Measurements from ENCODE around the gene NALCN. TPM values are rescaled to one million over a fixed set of nuclear protein-coding genes. Genes with fewer than 3 reads are reported as not detected.

The NALCN gene
- total and polyA plus RNA-seq, 4 donors: 20.8 to 70.7 (median 43.1) TPM

- H3K4me3 ChIP-seq (ENCODE audit: low read depth, low read length): no peak overlapping the region
- H3K9me3 ChIP-seq (ENCODE audit: control insufficient read depth, insufficient read depth, low read length): no peaks in the 10 kb centered on the region
- H3K4me1 ChIP-seq (ENCODE audit: control insufficient read depth, insufficient read depth, low read length): no peaks in the 10 kb centered on the region
- no peak overlapping the region for H3K27ac ChIP-seq (ENCODE audit: low read depth, low read length)
- no peaks in the 10 kb centered on the region for H3K27me3 ChIP-seq (ENCODE audit: control insufficient read depth, insufficient read depth, low read length)
- no peak for DNase-seq (ENCODE audit: low read depth in 4 of 6, low spot score in 6 of 6)
- no peaks in the 10 kb centered on the region for H3K36me3 ChIP-seq (ENCODE audit: control insufficient read depth, insufficient read depth, low read length)
- 83% methylated on average over 1 of the region's 3 CpGs for WGBS (ENCODE audit: insufficient coverage)
These were observed 55.8 kb downstream of the NALCN start for GRCh38 chr13:101360525-101360924.

- no peaks in the 10 kb centered on the region for H3K9me3 ChIP-seq (ENCODE audit: control insufficient read depth, insufficient read depth, low read length)
- no peaks in the 10 kb centered on the region for H3K4me1 ChIP-seq (ENCODE audit: control insufficient read depth, insufficient read depth, low read length)
- 96% methylated on average over 5 of the region's 5 CpGs for WGBS (ENCODE audit: insufficient coverage)
- H3K27ac ChIP-seq (ENCODE audit: low read depth, low read length): no peak overlapping the region
- no peaks in the 10 kb centered on the region for H3K36me3 ChIP-seq (ENCODE audit: control insufficient read depth, insufficient read depth, low read length)
- no peaks in the 10 kb centered on the region for H3K27me3 ChIP-seq (ENCODE audit: control insufficient read depth, insufficient read depth, low read length)
- H3K4me3 ChIP-seq (ENCODE audit: low read depth, low read length): no peak overlapping the region
- no peak for DNase-seq (ENCODE audit: low read depth in 4 of 6, low spot score in 6 of 6)
These were observed 61.4 kb downstream of the NALCN start for GRCh38 chr13:101354895-101355294.

- DNase-seq (ENCODE audit: low read depth in 4 of 6, low spot score in 6 of 6): no peak
- Histone ChIP-seq H3K36me3 (ENCODE audit: control insufficient read depth, insufficient read depth, low read length) (no peaks in the 10 kb centered on the region), H3K27me3 (ENCODE audit: control insufficient read depth, insufficient read depth, low read length) (no peaks in the 10 kb centered on the region), H3K9me3 (ENCODE audit: control insufficient read depth, insufficient read depth, low read length) (no peaks in the 10 kb centered on the region), H3K4me3 (ENCODE audit: low read depth, low read length) (no peak overlapping the region), H3K4me1 (ENCODE audit: control insufficient read depth, insufficient read depth, low read length) (no peaks in the 10 kb centered on the region), H3K27ac (ENCODE audit: low read depth, low read length) (no peak overlapping the region)
- WGBS (ENCODE audit: insufficient coverage): 98% methylated on average over 3 of the region's 5 CpGs
These were observed 69.2 kb downstream of the NALCN start for GRCh38 chr13:101346942-101347728.

- Histone ChIP-seq H3K4me3 (ENCODE audit: low read depth, low read length) (no peak overlapping the region), H3K27ac (ENCODE audit: low read depth, low read length) (no peak overlapping the region), H3K9me3 (ENCODE audit: control insufficient read depth, insufficient read depth, low read length) (no peaks in the 10 kb centered on the region), H3K36me3 (ENCODE audit: control insufficient read depth, insufficient read depth, low read length) (no peaks in the 10 kb centered on the region), H3K27me3 (ENCODE audit: control insufficient read depth, insufficient read depth, low read length) (no peaks in the 10 kb centered on the region), H3K4me1 (ENCODE audit: control insufficient read depth, insufficient read depth, low read length) (no peaks in the 10 kb centered on the region)
- 100% methylated on average over 1 of the region's 4 CpGs for WGBS (ENCODE audit: insufficient coverage)
- DNase-seq (ENCODE audit: low read depth in 4 of 6, low spot score in 6 of 6): no peak
These were observed 70.1 kb downstream of the NALCN start for GRCh38 chr13:101346161-101346560.

- Histone ChIP-seq H3K36me3 (ENCODE audit: control insufficient read depth, insufficient read depth, low read length) (no peaks in the 10 kb centered on the region), H3K9me3 (ENCODE audit: control insufficient read depth, insufficient read depth, low read length) (no peaks in the 10 kb centered on the region), H3K4me3 (ENCODE audit: low read depth, low read length) (no peak overlapping the region), H3K4me1 (ENCODE audit: control insufficient read depth, insufficient read depth, low read length) (no peaks in the 10 kb centered on the region), H3K27me3 (ENCODE audit: control insufficient read depth, insufficient read depth, low read length) (no peaks in the 10 kb centered on the region), H3K27ac (ENCODE audit: low read depth, low read length) (no peak overlapping the region)
- DNase-seq (ENCODE audit: low read depth in 4 of 6, low spot score in 6 of 6): peak in 1 of 6 donors; percentile 37
- no CpG with 5 or more reads among the region's 5 CpGs for WGBS (ENCODE audit: insufficient coverage)
These were observed 73.0 kb downstream of the NALCN start for GRCh38 chr13:101343128-101343787.

GRCh38 chr13:101341464-101341863 lies 74.8 kb downstream of the NALCN start:
- DNase-seq (ENCODE audit: low read depth in 4 of 6, low spot score in 6 of 6): no peak
- Histone ChIP-seq H3K9me3 (ENCODE audit: control insufficient read depth, insufficient read depth, low read length) (no peaks in the 10 kb centered on the region), H3K4me3 (ENCODE audit: low read depth, low read length) (no peak overlapping the region), H3K4me1 (ENCODE audit: control insufficient read depth, insufficient read depth, low read length) (no peaks in the 10 kb centered on the region), H3K27ac (ENCODE audit: low read depth, low read length) (no peak overlapping the region), H3K36me3 (ENCODE audit: control insufficient read depth, insufficient read depth, low read length) (no peaks in the 10 kb centered on the region), H3K27me3 (ENCODE audit: control insufficient read depth, insufficient read depth, low read length) (no peaks in the 10 kb centered on the region)
- whole genome bisulfite sequencing (ENCODE audit: insufficient coverage): no CpG with 5 or more reads among the region's 1 CpG

GRCh38 chr13:101339202-101339601 lies 77.1 kb downstream of the NALCN start:
- WGBS (ENCODE audit: insufficient coverage): 73% methylated on average over 3 of the region's 5 CpGs
- no peaks in the 10 kb centered on the region for H3K27me3 ChIP-seq (ENCODE audit: control insufficient read depth, insufficient read depth, low read length)
- no peaks in the 10 kb centered on the region for H3K36me3 ChIP-seq (ENCODE audit: control insufficient read depth, insufficient read depth, low read length)
- H3K4me1 ChIP-seq (ENCODE audit: control insufficient read depth, insufficient read depth, low read length): no peaks in the 10 kb centered on the region
- no peak for DNase-seq (ENCODE audit: low read depth in 4 of 6, low spot score in 6 of 6)
- H3K4me3 ChIP-seq (ENCODE audit: low read depth, low read length): no peak overlapping the region
- no peak overlapping the region for H3K27ac ChIP-seq (ENCODE audit: low read depth, low read length)
- no peaks in the 10 kb centered on the region for H3K9me3 ChIP-seq (ENCODE audit: control insufficient read depth, insufficient read depth, low read length)

- Histone ChIP-seq H3K36me3 (ENCODE audit: control insufficient read depth, insufficient read depth, low read length) (no peaks in the 10 kb centered on the region), H3K4me1 (ENCODE audit: control insufficient read depth, insufficient read depth, low read length) (no peaks in the 10 kb centered on the region), H3K9me3 (ENCODE audit: control insufficient read depth, insufficient read depth, low read length) (no peaks in the 10 kb centered on the region), H3K27me3 (ENCODE audit: control insufficient read depth, insufficient read depth, low read length) (no peaks in the 10 kb centered on the region), H3K4me3 (ENCODE audit: low read depth, low read length) (no peak overlapping the region), H3K27ac (ENCODE audit: low read depth, low read length) (no peak overlapping the region)
- DNase-seq (ENCODE audit: low read depth in 4 of 6, low spot score in 6 of 6): no peak
- WGBS (ENCODE audit: insufficient coverage): no CpG with 5 or more reads among the region's 5 CpGs
These were observed 83.7 kb downstream of the NALCN start for GRCh38 chr13:101332583-101332982.

- DNase-seq (ENCODE audit: low read depth in 4 of 6, low spot score in 6 of 6): no peak
- Histone ChIP-seq H3K27ac (ENCODE audit: low read depth, low read length) (no peak overlapping the region), H3K4me1 (ENCODE audit: control insufficient read depth, insufficient read depth, low read length) (no peaks in the 10 kb centered on the region), H3K4me3 (ENCODE audit: low read depth, low read length) (no peak overlapping the region), H3K36me3 (ENCODE audit: control insufficient read depth, insufficient read depth, low read length) (no peaks in the 10 kb centered on the region), H3K9me3 (ENCODE audit: control insufficient read depth, insufficient read depth, low read length) (no peaks in the 10 kb centered on the region), H3K27me3 (ENCODE audit: control insufficient read depth, insufficient read depth, low read length) (no peaks in the 10 kb centered on the region)
- WGBS (ENCODE audit: insufficient coverage): no CpG with 5 or more reads among the region's 2 CpGs
These were observed 84.6 kb downstream of the NALCN start for GRCh38 chr13:101331731-101332130.

- H3K36me3 ChIP-seq (ENCODE audit: control insufficient read depth, insufficient read depth, low read length): no peaks in the 10 kb centered on the region
- 100% methylated on average over 2 of the region's 3 CpGs for WGBS (ENCODE audit: insufficient coverage)
- no peak for DNase-seq (ENCODE audit: low read depth in 4 of 6, low spot score in 6 of 6)
- H3K27ac ChIP-seq (ENCODE audit: low read depth, low read length): no peak overlapping the region
- H3K4me3 ChIP-seq (ENCODE audit: low read depth, low read length): no peak overlapping the region
- no peaks in the 10 kb centered on the region for H3K9me3 ChIP-seq (ENCODE audit: control insufficient read depth, insufficient read depth, low read length)
- no peaks in the 10 kb centered on the region for H3K4me1 ChIP-seq (ENCODE audit: control insufficient read depth, insufficient read depth, low read length)
- no peaks in the 10 kb centered on the region for H3K27me3 ChIP-seq (ENCODE audit: control insufficient read depth, insufficient read depth, low read length)
These were observed 88.4 kb downstream of the NALCN start for GRCh38 chr13:101327871-101328270.

All from spinal cord (tissue), 10 donors.